ENCODE measurements around the gene FYB1.

DNA sequence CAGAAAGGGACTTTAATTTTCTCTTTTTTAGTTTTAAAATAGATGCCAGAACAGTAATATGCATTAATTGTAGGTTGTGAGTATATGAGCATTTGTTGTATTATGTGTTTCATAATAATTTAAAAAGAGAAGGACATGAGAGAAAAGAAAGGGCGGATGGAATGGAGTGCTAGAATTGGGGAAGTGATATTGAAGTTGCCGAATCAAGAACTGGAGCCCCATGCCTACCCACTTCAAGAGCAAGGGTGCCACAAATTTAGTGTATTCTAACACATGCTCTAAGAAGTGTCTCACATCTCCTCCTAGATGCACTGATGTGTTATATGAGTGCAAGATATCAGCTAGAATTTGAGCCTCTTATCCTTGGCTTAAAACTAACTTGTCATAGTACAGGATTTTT, 43.6 kb upstream of the FYB1 start:
- TF ChIP-seq, protein P1, sequence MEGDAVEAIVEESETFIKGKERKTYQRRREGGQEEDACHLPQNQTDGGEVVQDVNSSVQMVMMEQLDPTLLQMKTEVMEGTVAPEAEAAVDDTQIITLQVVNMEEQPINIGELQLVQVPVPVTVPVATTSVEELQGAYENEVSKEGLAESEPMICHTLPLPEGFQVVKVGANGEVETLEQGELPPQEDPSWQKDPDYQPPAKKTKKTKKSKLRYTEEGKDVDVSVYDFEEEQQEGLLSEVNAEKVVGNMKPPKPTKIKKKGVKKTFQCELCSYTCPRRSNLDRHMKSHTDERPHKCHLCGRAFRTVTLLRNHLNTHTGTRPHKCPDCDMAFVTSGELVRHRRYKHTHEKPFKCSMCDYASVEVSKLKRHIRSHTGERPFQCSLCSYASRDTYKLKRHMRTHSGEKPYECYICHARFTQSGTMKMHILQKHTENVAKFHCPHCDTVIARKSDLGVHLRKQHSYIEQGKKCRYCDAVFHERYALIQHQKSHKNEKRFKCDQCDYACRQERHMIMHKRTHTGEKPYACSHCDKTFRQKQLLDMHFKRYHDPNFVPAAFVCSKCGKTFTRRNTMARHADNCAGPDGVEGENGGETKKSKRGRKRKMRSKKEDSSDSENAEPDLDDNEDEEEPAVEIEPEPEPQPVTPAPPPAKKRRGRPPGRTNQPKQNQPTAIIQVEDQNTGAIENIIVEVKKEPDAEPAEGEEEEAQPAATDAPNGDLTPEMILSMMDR (conservative IDR thresholded peaks at IDR 0.05; ENCODE audit: low read length): no peak
- no peak for TF ChIP-seq EZH2phosphoT487 (IDR thresholded peaks at IDR 0.05; ENCODE audit: borderline replicate concordance, low read depth, low read length)
